SK-N-MC (cell line): ENCODE data around the gene TEPSIN.

Source experiments
- EZH2 ChIP-seq: fragments of 200-600 bp; sonication (generic); IDR thresholded peaks from one replicate; pipeline ENCODE4 v1.6.1; 2017; ENCODE audit warnings: antibody characterized with exemption
- FOXP2 ChIP-seq: optimal IDR thresholded peaks from 2 replicates; pipeline ENCODE3; 2011; ENCODE audit warnings: mild to moderate bottlenecking, moderate library complexity; ENCODE audit not compliant: insufficient read depth; ENCODE audit errors: extremely low read length, control extremely low read depth
- POLR2AphosphoS5 ChIP-seq: IDR thresholded peaks from 2 replicates; pipeline ENCODE4 v1.6.1; 2012; ENCODE audit warnings: mild to moderate bottlenecking, low read depth, low read length, borderline replicate concordance

- TF ChIP-seq POLR2AphosphoS5 (no peak), EZH2 (no peak), FOXP2 (no peak)
Observed at GRCh38 chr17:81237591-81238489, 1.0 kb downstream of the TEPSIN start.
